ENCODE data around the gene ZBTB20. TPM values are rescaled to one million over a fixed set of nuclear protein-coding genes. Genes with fewer than 3 reads are reported as not detected.

Gene ZBTB20
- total RNA-seq, 2 donors from 2014 or later, result 55.3 to 61.2 TPM

DNA sequence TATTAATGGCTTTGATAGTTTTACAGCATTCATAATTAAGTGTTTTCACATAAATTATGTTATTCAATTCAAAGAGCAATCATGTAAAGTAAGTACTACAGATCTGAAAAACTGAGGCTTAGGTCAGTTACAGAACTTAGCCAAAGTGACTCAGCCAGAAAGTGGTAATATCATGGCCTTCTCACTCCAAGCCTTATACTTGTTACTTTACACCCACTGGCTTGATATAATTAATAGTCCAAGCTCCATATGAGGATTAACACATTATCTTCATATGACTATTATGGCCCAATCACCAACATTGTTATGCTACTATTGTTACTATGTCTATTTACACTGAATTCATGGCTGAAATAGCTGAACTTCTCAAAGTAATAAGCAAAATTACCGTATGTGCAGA, 802.6 kb downstream of the ZBTB20 start:
- H3K4me1 Mint-ChIP-seq, result peaks cover 13% of the 10 kb centered on the region
- H3K27ac Mint-ChIP-seq, result no peak overlapping the region
- H3K27me3 Mint-ChIP-seq, result no peaks in the 10 kb centered on the region
- ATAC-seq (no peak), DNase-seq (no peak)
- H3K4me3 Mint-ChIP-seq, result no peak overlapping the region
- H3K9me3 ChIP-seq (ENCODE audit: control insufficient read depth, low read length, poor library complexity, severe bottlenecking), result no peaks in the 10 kb centered on the region
- H3K36me3 Mint-ChIP-seq (ENCODE audit: low read depth), result peaks cover 3% of the 10 kb centered on the region

DNA sequence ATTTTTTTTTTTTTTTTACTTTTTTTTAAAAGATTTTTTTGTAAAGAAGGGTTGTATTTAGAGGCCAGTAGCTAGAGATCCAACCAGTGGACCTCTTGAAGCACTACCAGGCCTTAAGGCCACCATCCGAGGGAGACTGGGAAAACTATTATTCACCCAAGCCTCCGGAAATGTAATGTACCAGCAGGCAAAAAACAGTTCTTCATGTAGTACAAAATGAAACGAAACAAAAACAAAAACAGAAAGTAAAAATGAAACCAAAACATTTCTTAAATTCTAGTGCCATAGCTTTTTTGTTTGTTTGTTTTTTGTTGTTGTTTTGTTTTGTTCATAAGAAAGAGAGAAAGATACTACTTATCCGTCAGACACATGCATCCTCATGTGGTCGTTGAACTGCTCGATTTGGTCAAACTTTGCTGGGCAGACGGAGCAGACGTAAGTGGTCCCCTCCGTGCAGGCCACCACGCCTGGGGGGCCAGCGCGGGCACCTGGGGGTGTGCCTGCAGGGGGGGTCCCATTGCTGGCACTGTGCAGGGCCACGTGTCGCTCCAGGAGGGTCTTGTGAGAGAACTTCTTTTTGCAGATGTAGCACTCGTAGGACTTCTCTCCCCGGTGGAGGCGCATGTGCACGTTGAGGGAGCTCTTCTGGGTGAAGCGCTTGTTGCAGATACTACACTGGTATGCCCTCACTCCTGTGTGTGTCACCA, 808.3 kb downstream of the ZBTB20 start:
- Mint-ChIP-seq H3K27ac (peak overlapping the region; percentile 51), H3K4me1 (peaks cover 23% of the 10 kb centered on the region), H3K36me3 (ENCODE audit: low read depth) (no peaks in the 10 kb centered on the region), H3K4me3 (peak overlapping the region; percentile 22), H3K27me3 (no peaks in the 10 kb centered on the region)
- H3K9me3 ChIP-seq (ENCODE audit: control insufficient read depth, low read length, poor library complexity, severe bottlenecking), result no peaks in the 10 kb centered on the region
- ATAC-seq (no peak), DNase-seq (no peak)

DNA sequence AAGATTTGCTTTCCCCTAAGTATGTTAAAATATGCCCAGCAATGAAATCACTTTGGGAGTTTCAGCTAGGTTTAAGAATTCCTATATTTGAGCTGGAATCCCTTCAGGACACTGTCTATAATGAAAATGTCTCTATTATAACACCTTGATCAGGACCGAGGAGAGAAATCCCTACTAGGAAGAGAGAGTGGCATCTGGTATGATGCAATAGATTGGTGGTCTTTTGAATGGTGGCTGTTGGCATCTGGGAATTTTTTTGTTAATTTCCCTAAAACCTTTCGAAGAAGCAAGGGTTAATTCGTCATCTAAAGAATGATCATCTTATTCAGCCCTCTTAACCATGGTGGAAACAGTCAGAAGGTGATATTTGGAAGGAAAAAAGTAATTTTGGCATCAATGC, 810.2 kb downstream of the ZBTB20 start:
- H3K27ac Mint-ChIP-seq, result no peak overlapping the region
- H3K9me3 ChIP-seq (ENCODE audit: control insufficient read depth, low read length, poor library complexity, severe bottlenecking), result no peaks in the 10 kb centered on the region
- H3K4me3 Mint-ChIP-seq, result no peak overlapping the region
- peaks cover 24% of the 10 kb centered on the region for H3K4me1 Mint-ChIP-seq
- ATAC-seq, result no peak
- peaks cover 2% of the 10 kb centered on the region for H3K36me3 Mint-ChIP-seq (ENCODE audit: low read depth)
- H3K27me3 Mint-ChIP-seq, result no peaks in the 10 kb centered on the region
- no peak for DNase-seq

DNA sequence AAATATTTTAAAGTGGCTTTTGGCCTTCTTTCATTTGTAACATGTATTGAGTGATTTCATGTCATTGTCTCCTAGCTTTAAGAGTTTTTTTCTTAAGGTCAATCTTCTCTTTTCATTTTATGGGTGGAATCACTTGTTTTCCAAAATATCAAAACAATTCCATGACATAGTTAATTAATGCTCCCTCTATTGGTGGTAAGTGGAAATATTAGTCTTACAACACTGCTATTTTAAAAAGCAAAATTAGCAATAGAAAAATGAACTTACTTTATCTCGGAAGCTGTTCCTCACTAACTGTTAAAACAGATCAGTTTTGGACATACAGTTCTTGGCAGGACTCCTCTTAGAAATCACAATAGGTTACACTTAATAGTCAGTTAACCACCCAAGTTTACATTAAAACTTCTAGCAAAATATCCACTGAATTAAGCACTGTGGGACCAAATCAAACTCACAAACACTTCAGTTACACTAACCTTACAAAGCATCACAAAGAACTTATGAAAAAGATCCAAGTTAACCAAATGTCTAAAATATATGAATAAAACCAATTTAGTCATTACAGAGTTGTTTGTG, 810.9 kb downstream of the ZBTB20 start:
- Mint-ChIP-seq H3K4me3 (no peak overlapping the region), H3K27ac (peak overlapping the region; percentile 29), H3K4me1 (peaks cover 19% of the 10 kb centered on the region), H3K27me3 (no peaks in the 10 kb centered on the region), H3K36me3 (ENCODE audit: low read depth) (peaks cover 2% of the 10 kb centered on the region)
- H3K9me3 ChIP-seq (ENCODE audit: control insufficient read depth, low read length, poor library complexity, severe bottlenecking), result no peaks in the 10 kb centered on the region
- DNase-seq, result no peak
- no peak for ATAC-seq

DNA sequence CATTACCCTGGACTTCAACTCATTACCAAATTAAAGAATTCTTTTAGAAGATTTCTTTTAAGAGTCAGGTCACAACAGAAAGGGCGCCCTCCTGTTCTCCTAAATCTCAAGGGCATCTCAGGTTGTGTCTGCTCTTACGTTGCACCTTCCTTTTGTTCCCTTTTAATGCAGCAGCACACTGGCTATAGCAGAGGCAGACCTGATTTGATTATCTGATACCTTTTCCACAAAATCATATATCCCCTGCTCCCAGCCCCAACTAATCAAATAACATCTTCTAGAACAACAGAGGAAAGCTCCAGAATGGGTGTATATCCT, 813.2 kb downstream of the ZBTB20 start:
- Mint-ChIP-seq H3K36me3 (ENCODE audit: low read depth) (peaks cover 3% of the 10 kb centered on the region), H3K4me3 (no peak overlapping the region), H3K27me3 (no peaks in the 10 kb centered on the region), H3K4me1 (peaks cover 24% of the 10 kb centered on the region), H3K27ac (peak overlapping the region; percentile 84)
- DNase-seq (no peak), ATAC-seq (no peak)
- H3K9me3 ChIP-seq (ENCODE audit: control insufficient read depth, low read length, poor library complexity, severe bottlenecking), result no peaks in the 10 kb centered on the region

DNA sequence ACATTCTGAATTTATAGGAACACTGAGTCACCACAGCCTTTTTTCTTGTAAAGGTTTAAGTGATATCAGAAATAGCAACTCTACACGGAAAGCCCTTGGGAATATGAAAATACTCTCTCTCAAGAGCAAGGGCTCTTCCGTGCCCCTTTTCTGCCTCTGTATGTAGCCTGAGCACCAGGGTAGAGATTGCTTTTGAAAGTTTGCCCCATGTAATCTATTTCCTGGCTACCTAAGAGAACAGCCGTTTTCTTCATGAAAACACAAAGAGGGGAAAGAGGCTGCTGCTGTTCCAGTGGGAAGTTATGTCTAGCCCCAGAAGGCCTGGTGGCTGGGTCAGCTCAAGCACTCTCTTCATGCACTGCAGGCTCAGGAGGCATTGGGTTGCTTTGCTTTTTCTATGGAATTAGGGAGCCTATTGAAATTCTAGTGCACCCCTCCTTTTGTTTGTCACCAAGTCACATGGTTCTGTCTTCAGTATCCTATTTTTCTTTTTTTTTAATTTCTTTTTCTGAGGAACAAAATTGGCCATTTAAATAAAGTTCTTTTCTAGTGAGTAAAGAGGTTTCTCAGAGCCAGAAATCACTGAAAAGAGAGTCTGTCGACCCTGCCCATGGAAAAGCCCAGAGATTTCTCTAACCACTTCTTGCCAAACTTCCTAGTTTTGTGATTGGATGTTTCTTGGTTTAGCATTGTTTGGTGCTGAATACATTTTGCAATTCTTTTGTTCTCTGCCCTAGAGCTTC, 813.7 kb downstream of the ZBTB20 start:
- DNase-seq, result no peak
- Mint-ChIP-seq H3K4me3 (no peak overlapping the region), H3K4me1 (peaks cover 26% of the 10 kb centered on the region), H3K27ac (peak overlapping the region; percentile 84), H3K36me3 (ENCODE audit: low read depth) (peaks cover 4% of the 10 kb centered on the region), H3K27me3 (no peaks in the 10 kb centered on the region)
- ATAC-seq, result peak; percentile 33
- no peaks in the 10 kb centered on the region for H3K9me3 ChIP-seq (ENCODE audit: control insufficient read depth, low read length, poor library complexity, severe bottlenecking)

DNA sequence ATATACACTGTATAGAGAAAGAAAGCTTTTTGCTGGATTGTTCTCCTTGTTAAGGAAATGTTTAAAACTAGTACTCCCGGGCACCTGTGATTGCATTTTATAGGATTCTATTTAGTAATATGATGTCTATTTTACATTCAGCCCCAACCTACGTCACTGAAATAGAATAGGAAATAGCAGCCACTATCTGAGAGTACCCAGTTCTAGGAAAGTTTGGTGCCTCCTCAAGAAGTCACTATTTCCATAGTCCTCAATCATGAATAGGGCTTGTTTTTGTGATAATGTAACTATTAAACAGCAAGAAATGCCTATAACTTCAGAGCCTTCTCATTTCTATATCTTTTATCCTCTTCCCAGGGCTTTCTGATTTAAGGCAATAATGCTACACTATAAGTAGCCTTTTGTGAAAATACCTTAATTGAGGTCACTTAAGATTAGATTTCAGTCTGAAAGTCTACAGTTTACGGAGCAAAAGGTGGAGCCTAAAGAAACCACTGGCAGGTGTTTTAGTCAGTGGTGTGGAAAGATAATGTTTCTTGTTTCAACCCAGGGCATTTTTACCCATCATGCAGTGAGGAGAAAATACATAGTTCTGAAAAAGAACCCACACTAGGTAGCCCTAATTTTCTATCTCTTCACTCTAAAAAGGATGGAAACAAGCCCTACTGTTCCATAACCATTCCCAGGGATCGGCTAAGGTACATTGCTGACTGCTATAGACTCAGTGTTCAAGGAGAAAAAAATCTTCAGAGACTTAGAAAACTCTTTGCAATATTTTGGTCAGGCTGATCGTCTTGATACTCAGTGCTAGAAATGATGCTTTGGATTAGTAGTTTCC, 814.5 kb downstream of the ZBTB20 start:
- no peaks in the 10 kb centered on the region for H3K27me3 Mint-ChIP-seq
- ATAC-seq (peak; percentile 76), DNase-seq (no peak)
- no peaks in the 10 kb centered on the region for H3K9me3 ChIP-seq (ENCODE audit: control insufficient read depth, low read length, poor library complexity, severe bottlenecking)
- H3K36me3 Mint-ChIP-seq (ENCODE audit: low read depth), result peaks cover 4% of the 10 kb centered on the region
- peak overlapping the region; percentile 84 for H3K27ac Mint-ChIP-seq
- H3K4me3 Mint-ChIP-seq, result peak overlapping the region; percentile 62
- peaks cover 24% of the 10 kb centered on the region for H3K4me1 Mint-ChIP-seq

DNA sequence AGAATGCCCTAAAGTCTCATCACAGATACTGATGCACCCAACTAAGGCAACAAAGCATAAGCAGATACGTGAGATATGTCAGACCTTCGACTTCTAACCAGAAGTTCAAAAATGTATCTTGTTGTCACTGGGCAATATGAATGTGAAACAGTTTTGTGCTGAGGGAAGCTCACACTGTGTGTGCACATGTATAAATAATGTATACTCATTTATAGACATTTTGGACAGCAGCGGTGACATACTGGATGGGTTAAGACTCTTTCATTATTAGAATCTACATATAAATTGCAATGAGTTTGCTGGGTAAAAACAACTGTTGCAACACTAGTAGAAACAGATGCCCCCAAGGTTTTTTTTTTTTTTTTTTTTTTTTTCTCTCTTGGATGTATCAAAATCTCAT, 815.4 kb downstream of the ZBTB20 start:
- H3K9me3 ChIP-seq (ENCODE audit: control insufficient read depth, low read length, poor library complexity, severe bottlenecking), result no peaks in the 10 kb centered on the region
- H3K4me1 Mint-ChIP-seq, result peaks cover 27% of the 10 kb centered on the region
- DNase-seq (no peak), ATAC-seq (no peak)
- H3K27ac Mint-ChIP-seq, result peak overlapping the region; percentile 84
- H3K27me3 Mint-ChIP-seq, result no peaks in the 10 kb centered on the region
- no peak overlapping the region for H3K4me3 Mint-ChIP-seq
- H3K36me3 Mint-ChIP-seq (ENCODE audit: low read depth), result peaks cover 4% of the 10 kb centered on the region

DNA sequence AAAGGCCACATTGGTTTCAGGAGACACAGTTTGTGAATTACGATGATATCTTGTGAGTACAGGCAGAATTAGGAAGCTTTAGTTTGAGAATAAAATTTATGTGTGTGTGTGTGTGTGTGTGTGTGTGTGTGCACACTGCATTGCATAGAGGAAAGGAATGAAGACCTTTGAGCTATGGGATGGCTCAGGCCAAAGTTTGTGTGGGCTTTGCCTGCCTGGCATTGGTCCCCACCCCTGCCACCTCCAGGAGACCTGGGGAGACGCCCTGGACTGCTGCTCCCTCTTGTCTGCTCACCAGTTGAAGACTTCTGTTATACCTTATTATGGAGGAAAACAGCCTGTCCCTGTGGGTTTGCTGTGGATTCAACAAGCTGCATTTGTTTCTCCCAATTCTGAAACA, 816.1 kb downstream of the ZBTB20 start:
- Mint-ChIP-seq H3K36me3 (ENCODE audit: low read depth) (peaks cover 4% of the 10 kb centered on the region), H3K27ac (no peak overlapping the region), H3K27me3 (no peaks in the 10 kb centered on the region), H3K4me3 (no peak overlapping the region), H3K4me1 (peaks cover 23% of the 10 kb centered on the region)
- no peak for ATAC-seq
- no peaks in the 10 kb centered on the region for H3K9me3 ChIP-seq (ENCODE audit: control insufficient read depth, low read length, poor library complexity, severe bottlenecking)
- DNase-seq, result no peak

DNA sequence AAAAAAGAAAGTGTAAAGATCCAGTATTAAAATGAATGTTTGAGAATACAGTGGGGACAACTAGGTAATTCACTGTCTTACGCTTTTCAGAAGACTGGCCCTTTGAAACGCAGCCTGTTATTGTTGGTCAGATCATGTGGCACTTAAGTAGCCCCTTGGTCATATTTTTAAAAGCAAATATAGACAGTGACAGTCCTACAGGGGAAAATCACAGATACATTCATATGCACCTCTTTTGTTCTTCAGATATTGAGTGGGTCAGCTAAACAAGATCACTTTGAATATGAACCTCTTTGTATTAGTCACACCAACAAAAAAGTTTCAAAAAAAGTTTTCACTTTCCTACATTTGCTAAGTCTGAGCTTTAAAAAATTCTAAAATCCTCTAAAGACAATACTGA, 817.3 kb downstream of the ZBTB20 start:
- ATAC-seq (no peak), DNase-seq (no peak)
- peaks cover 4% of the 10 kb centered on the region for H3K36me3 Mint-ChIP-seq (ENCODE audit: low read depth)
- H3K27ac Mint-ChIP-seq, result no peak overlapping the region
- peaks cover 24% of the 10 kb centered on the region for H3K4me1 Mint-ChIP-seq
- H3K4me3 Mint-ChIP-seq, result no peak overlapping the region
- H3K9me3 ChIP-seq (ENCODE audit: control insufficient read depth, low read length, poor library complexity, severe bottlenecking), result no peaks in the 10 kb centered on the region
- no peaks in the 10 kb centered on the region for H3K27me3 Mint-ChIP-seq

DNA sequence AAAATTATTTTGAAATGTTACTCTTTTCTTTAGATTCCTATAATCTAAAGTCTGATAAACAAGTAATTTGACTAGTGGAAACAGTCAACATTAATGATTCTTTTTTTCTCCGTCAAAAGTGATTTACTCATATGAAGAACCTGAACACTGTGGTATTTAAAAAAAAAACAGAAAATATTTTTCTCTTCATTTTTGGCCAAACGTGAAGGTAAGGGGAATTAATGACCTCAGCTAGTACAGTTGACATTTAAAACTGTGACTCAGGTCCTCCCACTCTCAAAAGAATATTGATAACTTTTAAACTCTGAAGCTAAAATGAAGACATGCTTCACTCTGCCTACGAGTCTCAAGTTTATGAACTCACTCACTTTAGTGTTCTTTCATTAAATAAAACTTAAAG, 818.7 kb downstream of the ZBTB20 start:
- ATAC-seq (no peak), DNase-seq (no peak)
- Mint-ChIP-seq H3K27ac (peak overlapping the region; percentile 88), H3K36me3 (ENCODE audit: low read depth) (peaks cover 4% of the 10 kb centered on the region), H3K4me3 (no peak overlapping the region), H3K4me1 (peaks cover 29% of the 10 kb centered on the region), H3K27me3 (no peaks in the 10 kb centered on the region)
- no peaks in the 10 kb centered on the region for H3K9me3 ChIP-seq (ENCODE audit: control insufficient read depth, low read length, poor library complexity, severe bottlenecking)

DNA sequence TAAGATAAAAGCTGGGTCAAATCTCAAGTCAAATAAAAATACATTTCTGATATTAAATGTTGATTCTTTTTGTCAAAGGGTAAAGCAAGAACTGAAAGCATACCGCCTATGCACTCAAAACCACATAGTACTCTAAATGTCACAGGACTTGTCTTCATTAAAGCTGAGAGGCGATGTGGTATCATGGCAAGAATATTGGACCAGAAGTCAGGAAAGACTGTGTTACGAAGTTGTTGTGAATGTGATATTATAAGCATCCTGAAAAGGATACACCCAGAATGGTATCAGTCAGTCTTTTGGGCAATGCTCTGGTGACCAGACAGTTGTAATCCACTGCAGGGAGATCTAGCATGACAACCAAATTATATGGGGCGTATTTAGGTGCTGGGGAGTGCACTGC, 819.4 kb downstream of the ZBTB20 start:
- Mint-ChIP-seq H3K36me3 (ENCODE audit: low read depth) (peaks cover 4% of the 10 kb centered on the region), H3K4me1 (peaks cover 29% of the 10 kb centered on the region), H3K27ac (peak overlapping the region; percentile 88), H3K4me3 (peak overlapping the region; percentile 12), H3K27me3 (no peaks in the 10 kb centered on the region)
- ATAC-seq (no peak), DNase-seq (no peak)
- H3K9me3 ChIP-seq (ENCODE audit: control insufficient read depth, low read length, poor library complexity, severe bottlenecking), result no peaks in the 10 kb centered on the region

Data from T-helper 17 cell (primary cell).